ENCODE data around the gene ANKMY1. TPM values are rescaled to one million over a fixed set of nuclear protein-coding genes. Genes with fewer than 3 reads are reported as not detected.
A peak's percentile ranks its signal among the peaks of the same experiment; 100 is the strongest.

The ANKMY1 gene
- polyA plus RNA-seq, 2 of the 4 experiments (the other 2 are of a cell fraction): 10.6 to 16.5 TPM

DNA sequence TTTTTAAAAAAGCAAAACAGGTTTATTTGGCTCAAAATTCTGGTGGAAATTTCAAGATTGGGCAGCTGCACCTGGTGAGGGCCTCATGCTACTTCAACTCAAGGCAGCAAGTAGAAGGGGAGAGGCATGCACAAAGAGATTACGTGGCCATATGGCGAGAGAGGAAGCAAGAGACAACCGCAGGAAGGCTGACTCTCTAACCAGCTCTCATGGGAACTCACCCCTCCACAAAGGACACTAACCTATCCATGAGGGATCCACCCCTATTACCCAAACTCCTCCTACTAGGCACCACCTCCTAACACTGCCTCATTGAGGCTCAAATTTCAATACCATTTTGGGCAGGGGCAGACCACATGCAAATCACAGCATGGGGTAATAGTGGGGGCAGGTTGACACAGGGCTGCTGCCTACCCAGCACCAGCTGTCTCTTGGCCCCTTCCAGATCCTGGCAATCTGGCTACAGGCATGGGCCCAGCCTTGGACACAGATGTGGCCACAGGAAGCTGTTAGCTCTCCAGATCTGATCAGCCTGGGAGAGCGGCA is 26.8 kb upstream of the ANKMY1 start:
- H3K4me3 ChIP-seq: peak overlapping the region; percentile 82
- H3K4me2 ChIP-seq: peak overlapping the region; percentile 97
- no peaks in the 10 kb centered on the region for H3K9me3 ChIP-seq
- ChIA-PET CTCF (interaction anchor here (1.0 to 3.9 kb wide), 5 partner anchors 16 to 352 kb away, joined by 3 to 35 read pairs (median 4); partner anchors contain the start of gene RNPEPL1), POLR2A (interaction anchor here (3.2 kb wide), 1 partner anchor 23 kb away, joined by 38 read pairs; the partner anchor contains the start of gene DUSP28)
- ATAC-seq: no peak
- FAIRE-seq: no peak
- H3K4me1 ChIP-seq: peaks cover 36% of the 10 kb centered on the region
- TF ChIP-seq FOXS1 (CRISPR knock-in tag; IDR thresholded peaks at IDR 0.05) (no peak), KDM1A (IDR thresholded peaks at IDR 0.05; ENCODE audit: low read depth) (no peak), GATA3 (IDR thresholded peaks at IDR 0.05; ENCODE audit: borderline replicate concordance) (no peak), CBX8 (IDR thresholded peaks at IDR 0.05) (no peak), HOXA7 (CRISPR knock-in tag; IDR thresholded peaks at IDR 0.05) (no peak), EP300 (IDR thresholded peaks at IDR 0.05) (no peak), RCOR1 (IDR thresholded peaks at IDR 0.05; ENCODE audit: low read depth, low read length) (no peak), USF2 (IDR thresholded peaks at IDR 0.05) (no peak), KDM5A (IDR thresholded peaks at IDR 0.05) (no peak), SMC3 (IDR thresholded peaks at IDR 0.05) (no peak), JUN (IDR thresholded peaks at IDR 0.05) (no peak), ESRRA (IDR thresholded peaks at IDR 0.05; ENCODE audit: borderline replicate concordance, low read length) (no peak), NPAS2 (CRISPR knock-in tag; IDR thresholded peaks at IDR 0.05; ENCODE audit: borderline replicate concordance) (no peak), RARB (CRISPR knock-in tag; IDR thresholded peaks at IDR 0.05) (no peak)
- TF ChIP-seq, protein P1, sequence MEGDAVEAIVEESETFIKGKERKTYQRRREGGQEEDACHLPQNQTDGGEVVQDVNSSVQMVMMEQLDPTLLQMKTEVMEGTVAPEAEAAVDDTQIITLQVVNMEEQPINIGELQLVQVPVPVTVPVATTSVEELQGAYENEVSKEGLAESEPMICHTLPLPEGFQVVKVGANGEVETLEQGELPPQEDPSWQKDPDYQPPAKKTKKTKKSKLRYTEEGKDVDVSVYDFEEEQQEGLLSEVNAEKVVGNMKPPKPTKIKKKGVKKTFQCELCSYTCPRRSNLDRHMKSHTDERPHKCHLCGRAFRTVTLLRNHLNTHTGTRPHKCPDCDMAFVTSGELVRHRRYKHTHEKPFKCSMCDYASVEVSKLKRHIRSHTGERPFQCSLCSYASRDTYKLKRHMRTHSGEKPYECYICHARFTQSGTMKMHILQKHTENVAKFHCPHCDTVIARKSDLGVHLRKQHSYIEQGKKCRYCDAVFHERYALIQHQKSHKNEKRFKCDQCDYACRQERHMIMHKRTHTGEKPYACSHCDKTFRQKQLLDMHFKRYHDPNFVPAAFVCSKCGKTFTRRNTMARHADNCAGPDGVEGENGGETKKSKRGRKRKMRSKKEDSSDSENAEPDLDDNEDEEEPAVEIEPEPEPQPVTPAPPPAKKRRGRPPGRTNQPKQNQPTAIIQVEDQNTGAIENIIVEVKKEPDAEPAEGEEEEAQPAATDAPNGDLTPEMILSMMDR (IDR thresholded peaks at IDR 0.05): no peak
- TF ChIP-seq, protein P2, sequence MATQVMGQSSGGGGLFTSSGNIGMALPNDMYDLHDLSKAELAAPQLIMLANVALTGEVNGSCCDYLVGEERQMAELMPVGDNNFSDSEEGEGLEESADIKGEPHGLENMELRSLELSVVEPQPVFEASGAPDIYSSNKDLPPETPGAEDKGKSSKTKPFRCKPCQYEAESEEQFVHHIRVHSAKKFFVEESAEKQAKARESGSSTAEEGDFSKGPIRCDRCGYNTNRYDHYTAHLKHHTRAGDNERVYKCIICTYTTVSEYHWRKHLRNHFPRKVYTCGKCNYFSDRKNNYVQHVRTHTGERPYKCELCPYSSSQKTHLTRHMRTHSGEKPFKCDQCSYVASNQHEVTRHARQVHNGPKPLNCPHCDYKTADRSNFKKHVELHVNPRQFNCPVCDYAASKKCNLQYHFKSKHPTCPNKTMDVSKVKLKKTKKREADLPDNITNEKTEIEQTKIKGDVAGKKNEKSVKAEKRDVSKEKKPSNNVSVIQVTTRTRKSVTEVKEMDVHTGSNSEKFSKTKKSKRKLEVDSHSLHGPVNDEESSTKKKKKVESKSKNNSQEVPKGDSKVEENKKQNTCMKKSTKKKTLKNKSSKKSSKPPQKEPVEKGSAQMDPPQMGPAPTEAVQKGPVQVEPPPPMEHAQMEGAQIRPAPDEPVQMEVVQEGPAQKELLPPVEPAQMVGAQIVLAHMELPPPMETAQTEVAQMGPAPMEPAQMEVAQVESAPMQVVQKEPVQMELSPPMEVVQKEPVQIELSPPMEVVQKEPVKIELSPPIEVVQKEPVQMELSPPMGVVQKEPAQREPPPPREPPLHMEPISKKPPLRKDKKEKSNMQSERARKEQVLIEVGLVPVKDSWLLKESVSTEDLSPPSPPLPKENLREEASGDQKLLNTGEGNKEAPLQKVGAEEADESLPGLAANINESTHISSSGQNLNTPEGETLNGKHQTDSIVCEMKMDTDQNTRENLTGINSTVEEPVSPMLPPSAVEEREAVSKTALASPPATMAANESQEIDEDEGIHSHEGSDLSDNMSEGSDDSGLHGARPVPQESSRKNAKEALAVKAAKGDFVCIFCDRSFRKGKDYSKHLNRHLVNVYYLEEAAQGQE (IDR thresholded peaks at IDR 0.05): no peak
- 97% methylated on average over 4 of the region's 4 CpGs for WGBS (ENCODE audit: missing lambda C conversion rate)
- no peak for DNase-seq (ENCODE audit: low read depth in 1 of 2, low spot score in 1 of 2)
- H3K27ac ChIP-seq: no peak overlapping the region; a peak in 1 of 6 replicates

DNA sequence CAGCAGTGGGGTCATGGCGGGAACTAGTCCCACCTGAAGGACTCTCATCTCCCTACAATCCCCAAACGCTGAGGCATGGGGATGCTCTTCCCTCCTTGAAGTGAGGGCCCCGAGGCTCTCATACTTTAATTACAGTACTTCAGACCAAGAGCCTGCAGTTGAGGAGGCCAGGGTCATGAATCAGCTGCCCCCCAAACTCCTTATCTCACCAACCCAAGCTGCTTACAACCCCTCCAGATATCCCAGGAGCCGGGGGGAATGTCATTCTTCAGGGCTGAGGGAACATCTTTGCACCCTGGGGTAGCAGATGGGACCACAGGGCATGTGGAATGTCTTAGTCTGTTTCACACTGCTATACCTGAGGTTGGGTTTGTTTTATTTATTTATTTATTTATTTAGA is 26.0 kb upstream of the ANKMY1 start:
- H3K4me2 ChIP-seq: no peak overlapping the region
- WGBS (ENCODE audit: missing lambda C conversion rate): 100% methylated on average over 4 of the region's 4 CpGs
- CTCF ChIA-PET: interaction anchor here (0.6 to 1.7 kb wide), 3 partner anchors 15 to 469 kb away, joined by 3 to 7 read pairs (median 4); partner anchors contain the start of gene RNPEPL1
- H3K9me3 ChIP-seq: no peaks in the 10 kb centered on the region
- H3K27ac ChIP-seq: no peak overlapping the region
- no peak for ATAC-seq
- DNase-seq (ENCODE audit: low read depth in 1 of 2, low spot score in 1 of 2): no peak
- H3K4me1 ChIP-seq: peaks cover 44% of the 10 kb centered on the region
- no peak overlapping the region for H3K4me3 ChIP-seq
- POLR2A ChIA-PET: no interaction called here
- no peak for FAIRE-seq
- TF ChIP-seq MYC (IDR thresholded peaks at IDR 0.05; ENCODE audit: borderline replicate concordance, low read length) (no peak), ATOH8 (CRISPR knock-in tag; IDR thresholded peaks at IDR 0.05; ENCODE audit: low read depth) (no peak), RNF2 (IDR thresholded peaks at IDR 0.05; ENCODE audit: borderline replicate concordance, low read depth) (no peak), JUNB (IDR thresholded peaks at IDR 0.05) (no peak), CBX8 (IDR thresholded peaks at IDR 0.05) (no peak), CEBPB (IDR thresholded peaks at IDR 0.05) (no peak), KDM1A (IDR thresholded peaks at IDR 0.05; ENCODE audit: low read depth) (no peak), EHF (CRISPR knock-in tag; IDR thresholded peaks at IDR 0.05) (no peak), RCOR1 (IDR thresholded peaks at IDR 0.05; ENCODE audit: low read depth, low read length) (no peak), SREBF2 (IDR thresholded peaks at IDR 0.05) (no peak), MAFK (IDR thresholded peaks at IDR 0.05; ENCODE audit: partially characterized antibody) (no peak), HES2 (IDR thresholded peaks at IDR 0.05) (no peak), NFE2L2 (conservative IDR thresholded peaks at IDR 0.05; ENCODE audit: low read length) (no peak), RFX5 (IDR thresholded peaks at IDR 0.05) (no peak)
- TF ChIP-seq, protein P1 (IDR thresholded peaks at IDR 0.05): no peak
- TF ChIP-seq, protein P3, sequence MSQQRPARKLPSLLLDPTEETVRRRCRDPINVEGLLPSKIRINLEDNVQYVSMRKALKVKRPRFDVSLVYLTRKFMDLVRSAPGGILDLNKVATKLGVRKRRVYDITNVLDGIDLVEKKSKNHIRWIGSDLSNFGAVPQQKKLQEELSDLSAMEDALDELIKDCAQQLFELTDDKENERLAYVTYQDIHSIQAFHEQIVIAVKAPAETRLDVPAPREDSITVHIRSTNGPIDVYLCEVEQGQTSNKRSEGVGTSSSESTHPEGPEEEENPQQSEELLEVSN (IDR thresholded peaks at IDR 0.05; ENCODE audit: borderline replicate concordance, low read depth): no peak
